Measurements from ENCODE around the gene LATS2. TPM values are rescaled to one million over a fixed set of nuclear protein-coding genes. Genes with fewer than 3 reads are reported as not detected.

The LATS2 gene
- total RNA-seq, 1 experiment from 2014 or later: 18.8 TPM

DNA sequence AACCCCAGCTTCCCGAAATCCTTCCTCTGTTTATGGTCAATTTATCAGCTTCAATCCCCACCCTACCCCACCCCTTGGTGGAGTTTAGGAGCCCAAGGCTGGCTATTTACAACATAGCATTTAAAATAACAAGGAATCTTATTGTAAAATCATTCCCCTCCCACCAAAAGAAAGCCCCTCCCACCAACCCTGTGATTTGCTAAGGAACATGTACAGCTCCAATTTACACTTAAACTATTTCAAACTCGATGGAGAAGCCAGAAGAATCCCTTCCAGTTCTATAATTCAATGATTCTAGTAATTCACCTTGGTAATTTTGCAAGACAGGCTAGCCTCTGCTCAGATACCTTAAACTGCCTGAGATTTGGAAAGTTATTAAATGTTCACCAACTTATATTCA, 3.0 kb downstream of the LATS2 start:
- TF ChIP-seq MAX (IDR thresholded peaks at IDR 0.05) (no peak), RAD21 (IDR thresholded peaks at IDR 0.05; ENCODE audit: low read depth) (no peak), POLR2AphosphoS5 (IDR thresholded peaks at IDR 0.05; ENCODE audit: low read depth, low read length) (no peak), ZBTB33 (IDR thresholded peaks at IDR 0.05; ENCODE audit: extremely low read depth, insufficient replicate concordance, low read length) (no peak), POLR2A (IDR thresholded peaks at IDR 0.05; ENCODE audit: borderline replicate concordance, extremely low read depth, insufficient read depth, insufficient read length) (no peak), CBX3 (IDR thresholded peaks at IDR 0.05; ENCODE audit: low read depth) (no peak), CEBPB (IDR thresholded peaks at IDR 0.05; ENCODE audit: low read depth) (no peak), SP1 (IDR thresholded peaks at IDR 0.05; ENCODE audit: low read depth) (no peak), ZFX (IDR thresholded peaks at IDR 0.05) (no peak), FOSL1 (IDR thresholded peaks at IDR 0.05; ENCODE audit: low read depth) (no peak), ZNF274 (IDR thresholded peaks at IDR 0.05; ENCODE audit: low read depth, low read length) (no peak)
- DNase-seq (ENCODE audit: low read depth, low spot score): no peak
- Histone ChIP-seq H3K27me3 (ENCODE audit: insufficient read depth, low read length) (no peaks in the 10 kb centered on the region), H3K9ac (ENCODE audit: low read length) (no peak overlapping the region), H3K36me3 (ENCODE audit: control insufficient read depth in 1 of 2, insufficient read depth in 2 of 2, low read length in 2 of 2) (no peaks in the 10 kb centered on the region), H3K4me1 (ENCODE audit: control insufficient read depth in 1 of 2, insufficient read depth in 2 of 2, low read length in 2 of 2) (peaks cover 24 to 29% of the 10 kb centered on the region in 2 experiments), H4K20me1 (ENCODE audit: insufficient read depth) (no peaks in the 10 kb centered on the region), H3K4me3 (replicated peaks in 1 of 2; ENCODE audit: low read depth in 1 of 2, low read length in 2 of 2) (no peak overlapping the region), H2AFZ (ENCODE audit: low read depth, low read length, poor library complexity, severe bottlenecking) (no peak overlapping the region), H3K9me3 (ENCODE audit: control insufficient read depth in 1 of 2, insufficient read depth in 1 of 2, low read depth in 1 of 2, low read length in 2 of 2) (no peaks in the 10 kb centered on the region), H3K27ac (ENCODE audit: low read depth, low read length) (no peak overlapping the region), H3K4me2 (ENCODE audit: low read length) (peak overlapping the region; percentile 32), H3K79me2 (ENCODE audit: insufficient read depth, low read length) (peaks cover 74% of the 10 kb centered on the region), H3K9me2 (ENCODE audit: insufficient read depth) (no peaks in the 10 kb centered on the region)
- BruUV-seq (replicated peaks): no TSS peak
- POLR2A ChIA-PET: no interaction called here
- intact Hi-C loops (cut with micrococcal nuclease): no loop called here
- RAD21 ChIA-PET (ENCODE audit: low non-redundant PET in 1 of 2, low total read pairs in 2 of 2, uncharacterized antibody in 2 of 2, unreplicated experiment in 2 of 2): no interaction called here
- CTCF ChIA-PET: no interaction called here
- ATAC-seq: no peak

Data from HCT116 (cell line).